OCI-LY3 (cell line): ENCODE data around the gene OR4E2.

Experiments used
- H2AFZ ChIP-seq: fragments of 200-600, 300-600 bp; shearing (Covaris generic); 2 replicates; pipeline ENCODE4 v1.6.0; 2014; ENCODE audit warnings: antibody characterized with exemption, low read depth, low read length
- H3K27ac ChIP-seq: fragments of 200-600, 300-600 bp; sonication (generic); 2 replicates; pipeline ENCODE4 v1.5.1; 2014; ENCODE audit warnings: mild to moderate bottlenecking, low read length, moderate library complexity, mixed read lengths
- H3K27me3 ChIP-seq: fragments of 200-600, 300-600 bp; sonication (generic); 2 replicates; pipeline ENCODE4 v1.6.1; 2014; ENCODE audit warnings: low read depth, low read length, mixed read lengths
- H3K36me3 ChIP-seq: fragments of 200-600, 300-600 bp; sonication (generic); replicated peaks from 2 replicates; pipeline ENCODE3; 2014; ENCODE audit warnings: low read depth, low read length, mixed read lengths
- H3K4me1 ChIP-seq: fragments of 300-600, 200-600 bp; sonication (generic); 2 replicates; pipeline ENCODE4 v1.6.1; 2014; ENCODE audit warnings: low read length, mixed read lengths
- H3K4me2 ChIP-seq: fragments of 200-600, 300-600 bp; sonication (generic); 2 replicates; pipeline ENCODE4 v1.6.1; 2014; ENCODE audit warnings: low read length, mixed read lengths
- H3K4me3 ChIP-seq: fragments of 300-600, 200-600 bp; sonication (generic); 2 replicates; pipeline ENCODE4 v1.5.1; 2014; ENCODE audit warnings: antibody characterized with exemption, mild to moderate bottlenecking, low read length, moderate library complexity
- H3K79me2 ChIP-seq: fragments of 300-600, 200-600 bp; shearing (Covaris generic); 2 replicates; pipeline ENCODE4 v1.6.1; 2014; ENCODE audit warnings: mild to moderate bottlenecking, low read length, mixed read lengths
- H3K9ac ChIP-seq: fragments of 300-600, 200-600 bp; shearing (Covaris generic); 2 replicates; pipeline ENCODE4 v1.6.0; 2014; ENCODE audit warnings: mild to moderate bottlenecking, low read length, moderate library complexity
- H3K9me3 ChIP-seq: fragments of 200-600, 300-600 bp; shearing (Covaris generic); 2 replicates; pipeline ENCODE4 v1.6.1; 2014; ENCODE audit warnings: low read length, mixed read lengths; ENCODE audit not compliant: insufficient read depth
- H4K20me1 ChIP-seq: fragments of 200-600, 300-600 bp; sonication (generic); 2 replicates; pipeline ENCODE4 v1.6.1; 2016; ENCODE audit warnings: low read length, mixed read lengths; ENCODE audit not compliant: insufficient read depth
- CTCF ChIP-seq: fragments of 200-600, 300-600 bp; sonication (generic); IDR thresholded peaks from 2 replicates; pipeline ENCODE4 v1.5.1; 2014; ENCODE audit warnings: antibody characterized with exemption, low read length, low read depth
- EZH2phosphoT487 ChIP-seq: fragments of 200-600 bp; shearing (Covaris generic); IDR thresholded peaks from 2 replicates; pipeline ENCODE4 v1.6.1; 2018; ENCODE audit warnings: antibody characterized with exemption, mixed run types, low read depth

The OR4E2 gene

GRCh38 chr14:21699551-21699950, 45.9 kb downstream of the OR4E2 start:
- Histone ChIP-seq H2AFZ (no peak overlapping the region), H3K4me1 (peaks cover 12% of the 10 kb centered on the region), H3K27ac (no peak overlapping the region), H3K4me3 (no peak overlapping the region), H3K9me3 (no peaks in the 10 kb centered on the region), H3K27me3 (peaks cover 13% of the 10 kb centered on the region), H3K4me2 (no peak overlapping the region), H3K36me3 (no peaks in the 10 kb centered on the region), H3K79me2 (no peaks in the 10 kb centered on the region), H3K9ac (no peak overlapping the region), H4K20me1 (no peaks in the 10 kb centered on the region)
- no peak for TF ChIP-seq CTCF
- TF ChIP-seq EZH2phosphoT487 = no peak

- no peak for TF ChIP-seq CTCF
- TF ChIP-seq EZH2phosphoT487 = no peak
- no peaks in the 10 kb centered on the region for H3K36me3 ChIP-seq
- no peaks in the 10 kb centered on the region for H4K20me1 ChIP-seq
- no peak overlapping the region for H3K27ac ChIP-seq
- no peak overlapping the region for H2AFZ ChIP-seq
- H3K79me2 ChIP-seq = no peaks in the 10 kb centered on the region
- H3K4me1 ChIP-seq = peaks cover 17% of the 10 kb centered on the region
- H3K9ac ChIP-seq = no peak overlapping the region
- no peak overlapping the region for H3K4me3 ChIP-seq
- no peaks in the 10 kb centered on the region for H3K9me3 ChIP-seq
- H3K27me3 ChIP-seq = peaks cover 30% of the 10 kb centered on the region
- H3K4me2 ChIP-seq = no peak overlapping the region
Measured at GRCh38 chr14:21702316-21702715, 48.7 kb downstream of the OR4E2 start.

GRCh38 chr14:21703357-21704326, 50.0 kb downstream of the OR4E2 start:
- Histone ChIP-seq H3K9me3 (no peaks in the 10 kb centered on the region), H2AFZ (no peak overlapping the region), H3K79me2 (no peaks in the 10 kb centered on the region), H3K9ac (no peak overlapping the region), H3K4me2 (no peak overlapping the region), H3K27ac (no peak overlapping the region), H3K27me3 (peaks cover 38% of the 10 kb centered on the region), H3K4me1 (peaks cover 17% of the 10 kb centered on the region), H4K20me1 (no peaks in the 10 kb centered on the region), H3K4me3 (no peak overlapping the region), H3K36me3 (no peaks in the 10 kb centered on the region)
- no peak for TF ChIP-seq EZH2phosphoT487
- TF ChIP-seq CTCF = no peak

- Histone ChIP-seq H3K27ac (no peak overlapping the region), H3K4me2 (no peak overlapping the region), H3K4me3 (no peak overlapping the region), H4K20me1 (no peaks in the 10 kb centered on the region), H2AFZ (no peak overlapping the region), H3K36me3 (no peaks in the 10 kb centered on the region), H3K4me1 (peaks cover 17% of the 10 kb centered on the region), H3K79me2 (no peaks in the 10 kb centered on the region), H3K9ac (no peak overlapping the region), H3K27me3 (peaks cover 43% of the 10 kb centered on the region), H3K9me3 (no peaks in the 10 kb centered on the region)
- TF ChIP-seq CTCF = no peak
- no peak for TF ChIP-seq EZH2phosphoT487
Measured at GRCh38 chr14:21704338-21704737, 50.7 kb downstream of the OR4E2 start.
